ENCODE measurements around the gene RELB.
A peak's percentile ranks its signal among the peaks of the same experiment; 100 is the strongest.

Gene RELB

GRCh38 chr19:45032421-45032820, 31.2 kb downstream of the RELB start:
- peak overlapping the region in 1 of 2 donors; percentile 93 for H3K27ac Mint-ChIP-seq
- no peak for DNase-seq
- no peaks in the 10 kb centered on the region for H3K9me3 Mint-ChIP-seq
- no peak overlapping the region for H3K4me3 Mint-ChIP-seq
- no peaks in the 10 kb centered on the region for H3K27me3 Mint-ChIP-seq
- ATAC-seq = no peak
- no peaks in the 10 kb centered on the region for H3K4me1 Mint-ChIP-seq

GRCh38 chr19:45035755-45036154, 34.5 kb downstream of the RELB start:
- Mint-ChIP-seq H3K9me3 (no peaks in the 10 kb centered on the region), H3K27me3 (no peaks in the 10 kb centered on the region), H3K4me1 (peaks cover 18% of the 10 kb centered on the region), H3K27ac (no peak overlapping the region), H3K4me3 (no peak overlapping the region)
- no peak for ATAC-seq
- no peak for DNase-seq

- DNase-seq (no peak), ATAC-seq (no peak)
- peaks cover 35% of the 10 kb centered on the region for H3K4me1 Mint-ChIP-seq
- no peaks in the 10 kb centered on the region for H3K9me3 Mint-ChIP-seq
- H3K27me3 Mint-ChIP-seq = no peaks in the 10 kb centered on the region
- peak overlapping the region in 1 of 2 donors; percentile 82 for H3K27ac Mint-ChIP-seq
- peak overlapping the region; percentile 40 to 50 for H3K4me3 Mint-ChIP-seq
Observed at GRCh38 chr19:45037393-45038169, 36.3 kb downstream of the RELB start.

GRCh38 chr19:45038931-45039893, 37.9 kb downstream of the RELB start, which contains the start of gene CLASRP:
Gene CLASRP (plus strand): TSS chr19:45039045. CDS start chr19:45040213, 1,168 bp downstream.
- Mint-ChIP-seq H3K27ac (peak within 1 kb of the TSS; percentile 95 to 98), H3K9me3 (no peaks in the 10 kb centered on the region), H3K27me3 (no peaks in the 10 kb centered on the region), H3K4me1 (peaks cover 35% of the 10 kb centered on the region), H3K4me3 (peak within 1 kb of the TSS; percentile 94)
- ATAC-seq = peak; percentile 98
- peak; percentile 82 to 86 for DNase-seq

DNA sequence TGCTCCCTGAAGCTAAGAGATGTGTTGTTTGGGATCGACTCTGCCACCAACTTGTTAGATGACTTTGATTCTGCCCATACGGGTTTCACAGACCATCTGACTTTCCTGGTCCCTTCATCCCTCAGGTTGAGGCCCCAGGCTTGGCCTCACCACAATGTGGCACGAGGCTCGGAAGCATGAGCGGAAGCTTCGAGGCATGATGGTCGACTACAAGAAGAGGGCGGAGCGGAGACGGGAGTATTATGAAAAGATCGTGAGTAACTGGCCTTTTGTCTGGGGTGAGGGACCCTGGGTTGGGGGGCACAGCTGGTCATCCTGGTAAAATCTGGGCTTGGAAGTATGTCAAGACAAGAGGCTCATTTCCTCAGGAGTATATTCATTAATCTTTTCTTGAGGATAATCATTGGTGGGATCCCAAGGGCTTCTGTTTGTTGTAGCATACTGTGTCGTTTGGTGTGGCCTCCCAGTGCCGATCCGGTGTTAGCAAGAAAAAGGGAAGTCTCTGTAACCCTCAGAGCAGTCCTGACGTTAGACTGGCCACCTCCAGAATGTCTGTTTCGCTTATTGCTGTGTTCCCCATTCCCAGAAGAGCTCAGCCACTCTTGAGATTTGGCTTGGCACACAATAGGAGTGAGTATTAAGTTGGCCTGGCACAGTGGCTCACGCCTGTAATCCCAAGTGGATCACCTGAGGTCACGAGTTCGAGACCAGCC, 39.0 kb downstream of the RELB start:
- Mint-ChIP-seq H3K9me3 (no peaks in the 10 kb centered on the region), H3K4me3 (peak overlapping the region; percentile 94), H3K27me3 (no peaks in the 10 kb centered on the region), H3K4me1 (peaks cover 41% of the 10 kb centered on the region), H3K27ac (peak overlapping the region in 1 of 2 donors; percentile 30)
- ATAC-seq (no peak), DNase-seq (no peak)

DNA sequence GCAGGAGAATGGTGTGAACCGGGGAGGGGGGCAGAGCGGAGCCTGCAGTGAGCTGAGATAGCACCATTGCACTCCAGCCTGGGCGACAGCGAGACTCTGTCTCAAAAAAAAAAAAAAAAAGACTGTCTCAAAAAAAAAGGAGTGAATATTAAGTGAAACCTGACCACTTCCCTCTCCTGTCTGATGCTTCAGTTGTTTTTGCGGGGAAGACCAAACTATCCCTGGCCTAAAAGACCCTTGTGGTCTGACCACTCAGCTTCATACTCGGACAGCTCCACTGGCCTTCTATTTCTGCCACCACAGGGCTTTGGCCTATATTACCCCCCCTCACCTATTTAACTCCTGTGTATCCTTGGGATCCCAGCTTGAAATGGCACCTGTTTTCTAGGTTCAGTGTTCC, 39.9 kb downstream of the RELB start:
- Mint-ChIP-seq H3K27ac (no peak overlapping the region), H3K27me3 (no peaks in the 10 kb centered on the region), H3K4me1 (peaks cover 50% of the 10 kb centered on the region), H3K9me3 (no peaks in the 10 kb centered on the region), H3K4me3 (peak overlapping the region in 1 of 2 donors; percentile 33)
- ATAC-seq (no peak), DNase-seq (no peak)

DNA sequence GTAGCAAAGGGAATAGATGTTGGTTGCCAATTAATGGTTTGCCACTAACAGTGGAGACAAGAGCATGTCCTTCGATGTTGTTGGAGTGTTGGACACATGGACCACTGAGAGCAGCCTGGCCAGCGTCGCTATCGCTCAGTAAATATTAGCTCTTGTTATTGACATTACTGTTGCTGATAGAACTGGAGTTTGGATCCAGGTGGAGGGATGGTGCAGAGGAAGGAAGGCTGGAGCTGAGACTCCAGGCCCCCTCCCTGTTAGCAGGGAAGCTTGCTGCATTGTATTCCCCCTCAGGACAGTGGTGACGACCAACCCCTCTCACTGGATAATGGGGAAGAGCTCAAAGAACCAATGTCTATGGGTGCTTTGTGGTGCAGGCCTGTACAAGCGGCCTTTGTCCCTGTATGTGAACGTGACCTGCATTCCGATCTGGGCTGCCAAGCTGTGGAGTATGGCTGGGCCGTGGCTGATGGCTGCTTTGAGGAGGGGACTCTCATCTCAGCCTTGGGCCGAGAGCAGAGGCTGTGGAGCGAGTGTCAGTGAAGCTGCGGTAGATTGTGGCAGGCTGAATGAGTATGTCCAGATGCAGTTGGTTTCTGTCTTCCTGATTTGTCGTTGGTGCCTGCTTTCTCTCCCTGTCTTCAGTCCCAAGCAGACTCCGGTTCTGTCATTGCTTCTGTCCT, 44.5 kb downstream of the RELB start:
- ATAC-seq = no peak

GRCh38 chr19:45046355-45046754, 45.1 kb downstream of the RELB start:
- no peaks in the 10 kb centered on the region for H3K9me3 Mint-ChIP-seq
- ATAC-seq (no peak), DNase-seq (no peak)
- no peaks in the 10 kb centered on the region for H3K27me3 Mint-ChIP-seq
- H3K4me1 Mint-ChIP-seq = peaks cover 56% of the 10 kb centered on the region
- peak overlapping the region in 1 of 2 donors; percentile 76 for H3K27ac Mint-ChIP-seq
- H3K4me3 Mint-ChIP-seq = no peak overlapping the region

More for the DNA sequence above, 44.5 kb downstream of the RELB start:
- DNase-seq = no peak
- H3K27ac Mint-ChIP-seq = peak overlapping the region in 1 of 2 donors; percentile 76
- H3K4me3 Mint-ChIP-seq = no peak overlapping the region
- peaks cover 62% of the 10 kb centered on the region for H3K4me1 Mint-ChIP-seq
- no peaks in the 10 kb centered on the region for H3K9me3 Mint-ChIP-seq
- H3K27me3 Mint-ChIP-seq = no peaks in the 10 kb centered on the region

DNA sequence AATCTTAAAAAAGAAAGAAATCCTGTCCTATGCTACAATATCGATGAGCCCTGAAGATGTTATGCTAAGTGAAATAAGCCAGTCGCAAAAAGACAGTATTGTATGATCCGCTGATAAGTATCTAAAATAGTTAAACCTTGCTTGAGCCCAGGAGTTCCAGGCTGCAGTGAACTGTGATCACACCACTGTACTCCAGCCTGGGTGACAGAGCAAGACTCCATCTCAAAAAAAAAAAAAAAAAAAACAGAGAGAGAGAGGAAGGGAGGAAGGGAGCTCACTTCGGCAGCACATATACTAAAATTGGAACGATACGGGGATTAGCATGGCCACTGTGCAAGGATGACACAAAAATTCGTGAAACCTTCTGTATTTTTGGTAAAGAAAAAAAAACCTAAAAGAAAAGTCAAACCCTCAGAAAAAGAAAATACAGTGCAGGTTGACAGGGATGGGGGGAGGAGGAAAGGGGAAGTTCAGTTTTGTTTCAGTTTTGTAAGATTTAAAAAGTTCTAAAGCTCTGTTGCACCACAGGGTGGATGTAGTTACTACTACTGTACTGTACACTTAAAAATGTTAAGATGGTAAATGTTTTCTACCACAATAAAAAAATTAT, 46.0 kb downstream of the RELB start:
- Mint-ChIP-seq H3K9me3 (no peaks in the 10 kb centered on the region), H3K4me1 (peaks cover 47% of the 10 kb centered on the region), H3K27me3 (no peaks in the 10 kb centered on the region), H3K27ac (peak overlapping the region; percentile 8 to 81), H3K4me3 (peak overlapping the region; percentile 9 to 32)
- ATAC-seq = no peak
- DNase-seq = no peak

DNA sequence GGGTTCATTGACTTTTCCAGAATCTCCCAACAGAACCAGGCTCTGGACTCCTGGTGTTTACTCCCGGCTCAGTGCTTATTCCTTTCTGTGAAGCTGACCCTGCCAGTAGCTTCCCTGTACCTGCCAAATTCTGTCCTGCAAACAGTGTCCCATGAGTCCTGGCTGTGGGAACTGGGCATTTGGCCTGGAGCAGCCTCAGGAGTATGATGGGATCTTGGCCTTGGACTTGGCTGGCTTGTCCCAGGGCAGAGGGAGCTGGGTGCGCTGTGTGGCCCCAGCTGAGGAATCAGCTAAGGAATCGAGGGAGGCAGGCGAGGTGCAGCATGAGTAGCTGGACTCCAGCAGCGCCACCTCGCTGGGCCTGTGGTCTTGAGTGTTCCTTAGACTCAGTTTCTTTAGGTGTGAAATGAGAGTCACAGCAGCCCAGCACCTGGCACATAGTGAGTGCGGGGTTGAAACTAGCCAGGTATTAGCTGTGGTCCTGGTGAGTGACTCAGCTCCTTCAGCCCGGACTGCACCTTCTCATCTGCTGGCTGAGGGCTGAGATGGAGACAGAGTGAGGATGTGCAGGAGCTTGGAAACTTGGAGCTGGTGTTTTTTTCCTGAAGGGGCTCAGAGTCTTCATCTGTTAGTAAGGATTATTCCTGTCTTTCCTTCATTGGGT, 47.9 kb downstream of the RELB start:
- no peak for DNase-seq
- Mint-ChIP-seq H3K9me3 (no peaks in the 10 kb centered on the region), H3K27ac (peak overlapping the region in 1 of 2 donors; percentile 79), H3K27me3 (no peaks in the 10 kb centered on the region), H3K4me1 (peaks cover 46% of the 10 kb centered on the region), H3K4me3 (no peak overlapping the region)
- ATAC-seq = no peak

GRCh38 chr19:45050036-45050435, 48.8 kb downstream of the RELB start:
- DNase-seq = no peak
- H3K9me3 Mint-ChIP-seq = no peaks in the 10 kb centered on the region
- H3K27ac Mint-ChIP-seq = peak overlapping the region in 1 of 2 donors; percentile 10

GRCh38 chr19:45051929-45052579, 50.8 kb downstream of the RELB start:
- Mint-ChIP-seq H3K27ac (peak overlapping the region; percentile 5 to 8), H3K4me1 (peaks cover 22% of the 10 kb centered on the region), H3K27me3 (no peaks in the 10 kb centered on the region), H3K4me3 (no peak overlapping the region), H3K9me3 (no peaks in the 10 kb centered on the region)
- ATAC-seq = no peak
- no peak for DNase-seq

More at GRCh38 chr19:45050036-45050435, 48.8 kb downstream of the RELB start:
- no peak for ATAC-seq
- Mint-ChIP-seq H3K4me3 (no peak overlapping the region), H3K4me1 (peaks cover 42% of the 10 kb centered on the region), H3K27me3 (no peaks in the 10 kb centered on the region)

- H3K4me1 Mint-ChIP-seq = peaks cover 11% of the 10 kb centered on the region
- no peak for ATAC-seq
- DNase-seq = no peak
- no peaks in the 10 kb centered on the region for H3K27me3 Mint-ChIP-seq
- H3K9me3 Mint-ChIP-seq = no peaks in the 10 kb centered on the region
- no peak overlapping the region for H3K4me3 Mint-ChIP-seq
- H3K27ac Mint-ChIP-seq = peak overlapping the region in 1 of 2 donors; percentile 91
Observed at GRCh38 chr19:45056831-45057230, 55.6 kb downstream of the RELB start.
